NB4 (cell line): Measurements from ENCODE around the gene COL6A1.

Experiments
- CTCF ChIP-seq: IDR thresholded peaks from one replicate; pipeline ENCODE4 v1.5.1; 2012; ENCODE audit warnings: low read depth, low read length
- POLR2A ChIP-seq: IDR thresholded peaks from 2 replicates; pipeline ENCODE4 v1.6.1; 2011; ENCODE audit warnings: mild to moderate bottlenecking; ENCODE audit not compliant: insufficient read length; ENCODE audit errors: extremely low read depth

DNA sequence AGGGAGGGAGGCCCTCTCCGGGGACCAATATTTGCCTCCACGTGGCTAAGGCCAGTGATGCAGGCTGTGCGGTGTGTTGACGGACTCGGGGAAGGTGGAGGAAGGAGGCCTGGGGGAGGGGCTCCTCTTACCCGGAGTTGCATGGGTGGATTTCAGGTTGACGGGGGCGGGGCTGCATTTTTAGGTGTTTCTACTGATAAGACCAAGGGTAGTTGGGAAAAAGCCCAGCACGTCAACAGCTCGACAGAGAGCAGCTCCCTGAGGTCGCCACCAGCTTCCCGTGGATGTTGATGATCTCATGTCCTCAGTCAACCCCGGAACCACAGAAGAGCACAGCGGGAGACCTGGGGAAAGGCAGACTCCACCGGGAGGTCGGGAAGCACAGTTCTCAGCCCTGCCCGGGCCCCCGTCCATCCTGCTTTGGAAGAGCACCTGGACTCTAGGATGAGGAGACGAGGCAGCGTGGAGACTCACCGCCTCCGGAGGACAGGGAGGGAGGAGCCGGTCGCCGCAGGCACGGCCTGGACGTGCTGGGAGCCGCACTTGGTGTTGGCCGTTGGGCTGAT, 32.9 kb upstream of the COL6A1 start:
- no peak for TF ChIP-seq POLR2A
- TF ChIP-seq CTCF = no peak
